ENCODE results near the gene TTC1.

TTC1 gene

GRCh38 chr5:160090059-160090458 is 81.1 kb downstream of the TTC1 start:
- no peak for DNase-seq

GRCh38 chr5:160092514-160092913 is 83.6 kb downstream of the TTC1 start:
- no peak for DNase-seq

- DNase-seq = no peak
Observed at GRCh38 chr5:160092960-160093707, 84.2 kb downstream of the TTC1 start.

- no peak for DNase-seq
Observed at GRCh38 chr5:160096178-160096577, 87.2 kb downstream of the TTC1 start.

GRCh38 chr5:160097991-160098390 is 89.1 kb downstream of the TTC1 start:
- no peak for DNase-seq

GRCh38 chr5:160105686-160106360 is 96.9 kb downstream of the TTC1 start:
- no peak for DNase-seq

- DNase-seq = no peak
Observed at GRCh38 chr5:160108124-160108523, 99.2 kb downstream of the TTC1 start.
